Esophagus mucosa (tissue), 1 donor: ENCODE data around the gene PNLIPRP3. TPM values are rescaled to one million over a fixed set of nuclear protein-coding genes. Genes with fewer than 3 reads are reported as not detected.
A peak's percentile ranks its signal among the peaks of the same experiment; 100 is the strongest.
"Not testable (repeated sequence)": the region's sequence is repeated elsewhere in the genome, so short reads cannot be mapped to it uniquely, and the experiment has no call there.

Experiments
- ATAC-seq: fragments of 200-7000 bp; cut with Tn5 transposase; one replicate; pipeline ENCODE4 v1.9.1; 2020
- total RNA-seq: library from RNA; stranded (reverse); gene quantifications from one replicate; pipeline ENCODE4 v1.2.4, GENCODE V29; 2023
- donor health status: DM: yes; HTN: yes; CAD: no.

PNLIPRP3 gene
- 1.2 TPM for total RNA-seq

GRCh38 chr10:116427671-116428070 lies at the start of gene PNLIPRP3:
PNLIPRP3 (plus strand) TSS chr10:116427847; CDS start chr10:116428013, 166 bp downstream.
- ATAC-seq = no peak

- ATAC-seq = no peak
Measured at GRCh38 chr10:116382290-116382689, 45.4 kb upstream of the PNLIPRP3 start.

- no peak for ATAC-seq
Measured at GRCh38 chr10:116385311-116385710, 42.3 kb upstream of the PNLIPRP3 start.

- no peak for ATAC-seq
Measured at GRCh38 chr10:116385994-116386809, 41.4 kb upstream of the PNLIPRP3 start.

- not testable (repeated sequence) for ATAC-seq
Measured at GRCh38 chr10:116393246-116393831, 34.3 kb upstream of the PNLIPRP3 start.

- no peak for ATAC-seq
Measured at GRCh38 chr10:116395223-116395985, 32.2 kb upstream of the PNLIPRP3 start.

- ATAC-seq = peak; percentile 69
Measured at GRCh38 chr10:116398224-116398623, 29.4 kb upstream of the PNLIPRP3 start.

GRCh38 chr10:116402858-116403257 lies 24.8 kb upstream of the PNLIPRP3 start:
- ATAC-seq = no peak

- no peak for ATAC-seq
Measured at GRCh38 chr10:116403740-116404250, 23.9 kb upstream of the PNLIPRP3 start.

GRCh38 chr10:116408719-116409118 lies 18.9 kb upstream of the PNLIPRP3 start:
- no peak for ATAC-seq

GRCh38 chr10:116410351-116410750 lies 17.3 kb upstream of the PNLIPRP3 start:
- ATAC-seq = no peak

GRCh38 chr10:116417821-116418220 lies 9.8 kb upstream of the PNLIPRP3 start:
- ATAC-seq = no peak

- no peak for ATAC-seq
Measured at GRCh38 chr10:116418389-116418788, 9.3 kb upstream of the PNLIPRP3 start.

GRCh38 chr10:116421815-116422214 lies 5.8 kb upstream of the PNLIPRP3 start:
- no peak for ATAC-seq

- ATAC-seq = peak; percentile 60
Measured at GRCh38 chr10:116429288-116429977, 1.8 kb downstream of the PNLIPRP3 start.

- ATAC-seq = peak; percentile 31
Measured at GRCh38 chr10:116430288-116430687, 2.6 kb downstream of the PNLIPRP3 start.

- no peak for ATAC-seq
Measured at GRCh38 chr10:116431598-116431997, 4.0 kb downstream of the PNLIPRP3 start.

- no peak for ATAC-seq
Measured at GRCh38 chr10:116437076-116437692, 9.5 kb downstream of the PNLIPRP3 start.

GRCh38 chr10:116440330-116441030 lies 12.8 kb downstream of the PNLIPRP3 start:
- no peak for ATAC-seq

- no peak for ATAC-seq
Measured at GRCh38 chr10:116444527-116445142, 17.0 kb downstream of the PNLIPRP3 start.

- ATAC-seq = no peak
Measured at GRCh38 chr10:116450861-116451260, 23.2 kb downstream of the PNLIPRP3 start.
